ENCODE measurements around the gene FRYL. TPM values are rescaled to one million over a fixed set of nuclear protein-coding genes. Genes with fewer than 3 reads are reported as not detected.
"Not testable (repeated sequence)": the region's sequence is repeated elsewhere in the genome, so short reads cannot be mapped to it uniquely, and the experiment has no call there.

The FRYL gene
- polyA plus RNA-seq, 6 donors from 2014 or later, result 24.4 to 49.5 (median 37.9) TPM

DNA sequence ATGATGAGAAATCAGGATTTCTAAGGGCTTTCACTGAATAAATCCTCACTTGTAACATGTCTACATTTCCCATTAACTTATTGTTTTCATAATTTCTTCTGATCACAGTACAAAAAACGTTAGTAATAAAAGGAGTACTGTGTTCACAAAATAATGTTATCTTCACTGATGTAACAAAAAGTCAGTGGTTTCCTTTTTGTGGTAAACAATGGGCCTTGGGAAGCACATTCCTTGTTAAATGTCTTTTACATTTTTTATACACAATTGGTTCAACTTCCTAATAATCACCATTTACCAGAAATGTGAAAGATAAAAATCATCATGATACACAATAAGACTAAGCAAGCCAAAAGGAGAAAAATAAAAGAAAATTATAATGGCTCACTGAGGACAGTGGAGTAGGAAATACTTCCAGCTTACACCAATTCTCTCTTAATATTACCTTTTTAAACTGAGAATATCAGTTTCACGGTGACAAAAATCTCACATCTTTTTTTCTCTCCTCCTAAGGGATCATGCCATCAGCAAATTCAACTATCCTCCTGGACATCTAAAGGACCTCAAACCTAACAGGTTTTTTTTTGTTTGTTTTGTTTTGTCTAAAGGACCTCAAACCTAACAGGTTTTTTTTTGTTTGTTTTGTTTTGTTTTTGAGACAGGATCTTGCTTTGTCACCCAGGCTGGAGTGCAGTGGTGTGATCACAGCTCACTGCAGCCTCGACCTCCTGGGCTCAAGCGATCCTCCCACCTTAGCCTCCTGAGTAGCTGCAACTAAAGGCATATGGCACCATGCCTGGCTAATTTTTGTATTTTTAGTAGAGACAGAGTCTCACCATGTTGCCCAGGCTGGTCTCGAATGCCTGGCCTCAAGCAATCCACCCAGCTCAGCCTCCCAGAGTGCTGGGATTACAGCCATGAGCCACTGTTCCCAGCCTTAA lies 57.3 kb downstream of the FRYL start:
- peaks cover 0 to 5% (median 2%) of the 10 kb centered on the region in 7 donors for H3K9me3 Mint-ChIP-seq
- no peak overlapping the region for H3K4me3 Mint-ChIP-seq
- peak overlapping the region in 4 of 6 donors; percentile 8 to 79 (median 43) for H3K27ac Mint-ChIP-seq
- H3K4me1 Mint-ChIP-seq, result peaks cover 43 to 79% (median 67%) of the 10 kb centered on the region in 3 donors
- DNase-seq (no peak), ATAC-seq (ENCODE audit: low read depth in 2 of 2) (no peak)
- no peaks in the 10 kb centered on the region for H3K27me3 Mint-ChIP-seq
- H3K36me3 Mint-ChIP-seq, result peaks cover 6 to 8% of the 10 kb centered on the region in 2 donors

DNA sequence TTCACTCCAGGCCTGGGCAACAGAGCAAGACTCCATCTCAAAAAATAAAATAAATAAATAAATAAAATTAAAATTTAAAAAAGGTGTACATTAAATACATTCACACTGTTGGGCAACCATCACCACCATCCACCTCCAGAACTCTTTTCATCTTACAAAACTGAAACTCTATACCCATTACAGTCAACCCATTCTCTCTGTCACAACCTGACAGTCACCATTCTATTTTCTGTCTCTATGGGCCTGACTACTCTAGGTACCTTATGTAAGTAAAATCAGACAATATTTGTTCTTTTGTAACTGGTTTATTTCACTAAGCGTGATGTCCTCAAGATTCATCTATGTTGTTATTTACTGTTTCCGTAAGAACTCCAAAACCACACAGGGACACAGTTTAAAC lies 59.6 kb downstream of the FRYL start:
- DNase-seq (no peak), ATAC-seq (ENCODE audit: low read depth in 2 of 2) (no peak)
- Mint-ChIP-seq H3K4me1 (peaks cover 26 to 56% (median 45%) of the 10 kb centered on the region in 3 donors), H3K36me3 (peaks cover 6 to 8% of the 10 kb centered on the region in 2 donors), H3K4me3 (no peak overlapping the region), H3K27ac (peak overlapping the region in 3 of 6 donors; percentile 12 to 67 (median 39)), H3K9me3 (peaks cover 4 to 11% (median 7%) of the 10 kb centered on the region in 7 donors), H3K27me3 (no peaks in the 10 kb centered on the region)

DNA sequence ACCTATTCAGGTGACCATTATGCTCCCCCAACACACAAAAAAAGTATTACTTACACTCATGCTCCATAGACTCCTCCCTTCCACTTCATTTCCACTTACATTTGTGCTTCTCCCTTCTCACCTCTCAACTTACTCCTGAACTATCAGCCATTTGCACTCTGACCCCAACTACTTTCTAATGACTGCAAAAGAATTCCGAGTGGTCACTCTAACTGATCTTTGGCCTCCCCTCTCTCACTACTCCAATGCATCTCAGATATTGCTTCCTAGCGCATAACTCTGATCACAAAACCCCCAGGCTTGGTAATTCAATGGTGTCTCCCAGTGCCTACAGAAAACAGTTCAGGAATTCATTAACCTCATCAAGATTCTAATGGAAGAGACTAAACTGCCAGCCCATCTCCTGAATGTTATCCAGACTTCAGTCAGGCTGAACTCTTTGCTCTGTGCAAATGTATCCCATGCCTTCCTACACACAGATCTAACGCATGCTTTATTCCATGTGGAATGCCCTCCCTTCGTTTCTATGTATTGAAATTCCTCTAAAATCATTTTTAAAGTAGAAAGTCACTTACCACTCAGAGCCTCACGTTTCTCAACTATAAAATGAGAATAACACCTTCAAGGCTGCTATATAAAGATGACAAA lies 61.1 kb downstream of the FRYL start:
- peaks cover 21 to 44% (median 32%) of the 10 kb centered on the region in 3 donors for H3K4me1 Mint-ChIP-seq
- DNase-seq (no peak), ATAC-seq (ENCODE audit: low read depth in 2 of 2) (no peak)
- no peaks in the 10 kb centered on the region for H3K27me3 Mint-ChIP-seq
- H3K4me3 Mint-ChIP-seq, result no peak overlapping the region
- H3K36me3 Mint-ChIP-seq, result peaks cover 6 to 8% of the 10 kb centered on the region in 2 donors
- H3K27ac Mint-ChIP-seq, result peak overlapping the region in 3 of 6 donors; percentile 15 to 33 (median 28)
- H3K9me3 Mint-ChIP-seq, result peaks cover 4 to 11% (median 7%) of the 10 kb centered on the region in 7 donors

DNA sequence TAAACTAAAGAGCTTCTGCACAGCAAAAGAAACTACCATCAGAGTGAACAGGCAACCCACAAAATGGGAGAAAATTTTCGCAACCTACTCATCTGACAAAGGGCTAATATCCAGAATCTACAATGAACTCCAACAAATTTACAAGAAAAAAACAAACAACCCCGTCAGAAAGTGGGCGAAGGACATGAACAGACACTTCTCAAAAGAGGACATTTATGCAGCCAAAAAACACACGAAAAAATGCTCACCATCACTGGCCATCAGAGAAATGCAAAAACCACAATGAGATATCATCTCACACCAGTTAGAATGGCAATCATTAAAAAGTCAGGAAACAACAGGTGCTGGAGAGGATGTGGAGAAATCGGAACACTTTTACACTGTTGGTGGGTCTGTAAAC lies 63.8 kb downstream of the FRYL start:
- not testable (repeated sequence) for DNase-seq; H3K36me3 Mint-ChIP-seq; ATAC-seq (ENCODE audit: low read depth in 2 of 2); H3K27me3 Mint-ChIP-seq; H3K4me3 Mint-ChIP-seq; H3K27ac Mint-ChIP-seq
- peaks cover 4 to 20% (median 9%) of the 10 kb centered on the region in 7 donors for H3K9me3 Mint-ChIP-seq
- H3K4me1 Mint-ChIP-seq, result peaks cover 21 to 47% (median 25%) of the 10 kb centered on the region in 3 donors

DNA sequence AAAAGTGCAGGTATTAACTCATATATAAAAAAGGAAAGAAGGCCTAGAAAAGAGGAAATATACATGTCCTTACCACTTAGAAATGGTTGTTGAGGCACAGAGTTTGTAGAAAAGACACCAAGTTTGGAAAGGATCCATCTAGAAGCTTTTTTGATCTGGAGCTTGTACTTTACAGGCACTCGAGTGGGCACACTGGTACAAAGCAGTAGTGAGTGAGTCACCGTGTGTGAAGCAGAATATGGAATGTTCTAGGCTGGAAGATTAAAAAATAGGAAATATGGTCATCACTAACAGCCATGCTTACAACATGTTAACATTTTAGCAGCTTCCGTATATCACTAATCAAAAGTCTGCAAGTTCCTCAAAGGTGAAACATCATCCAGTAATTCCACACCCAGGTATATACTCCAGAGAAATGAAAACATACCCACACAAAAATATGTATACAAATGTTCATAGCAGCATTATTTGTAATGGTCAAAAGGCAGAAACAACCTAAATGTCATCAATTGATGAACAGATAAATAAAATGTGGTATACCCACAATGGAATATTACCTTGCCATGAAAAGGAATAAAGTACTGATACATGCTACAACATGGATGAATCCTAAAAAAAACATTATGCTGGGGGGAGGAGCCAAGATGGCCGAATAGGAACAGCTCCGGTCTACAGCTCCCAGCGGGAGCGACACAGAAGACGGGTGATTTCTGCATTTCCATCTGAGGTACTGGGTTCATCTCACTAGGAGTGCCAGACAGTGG lies 69.5 kb downstream of the FRYL start:
- H3K9me3 Mint-ChIP-seq, result peaks cover 0 to 14% (median 2%) of the 10 kb centered on the region in 7 donors
- no peak for ATAC-seq (ENCODE audit: low read depth in 2 of 2)
- H3K27me3 Mint-ChIP-seq, result no peaks in the 10 kb centered on the region
- DNase-seq, result no peak
- H3K4me3 Mint-ChIP-seq, result no peak overlapping the region
- H3K36me3 Mint-ChIP-seq, result peaks cover 13 to 24% of the 10 kb centered on the region in 2 donors
- H3K4me1 Mint-ChIP-seq, result peaks cover 12 to 22% (median 21%) of the 10 kb centered on the region in 3 donors
- peak overlapping the region in 3 of 6 donors; percentile 20 to 49 (median 20) for H3K27ac Mint-ChIP-seq

DNA sequence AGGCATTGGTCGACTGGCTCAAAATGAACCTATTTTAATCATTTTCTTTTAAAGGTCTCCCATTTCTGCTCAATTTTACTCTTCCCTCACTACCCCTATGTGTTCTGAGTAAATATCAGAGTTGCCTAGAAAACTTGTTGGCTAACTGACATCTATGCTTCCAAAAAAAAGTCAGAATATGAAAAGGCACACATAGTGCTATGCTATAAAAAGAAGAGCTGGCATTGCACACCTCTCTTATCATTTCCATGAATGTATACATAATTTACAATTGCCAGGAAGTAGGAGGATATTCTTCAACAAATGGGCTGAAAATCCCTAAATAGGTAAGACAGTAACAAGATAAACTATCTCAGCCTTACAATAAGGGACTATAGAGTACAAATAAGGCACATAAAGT lies 70.2 kb downstream of the FRYL start:
- peaks cover 13 to 24% of the 10 kb centered on the region in 2 donors for H3K36me3 Mint-ChIP-seq
- H3K27me3 Mint-ChIP-seq, result no peaks in the 10 kb centered on the region
- peaks cover 0 to 14% (median 2%) of the 10 kb centered on the region in 7 donors for H3K9me3 Mint-ChIP-seq
- ATAC-seq (ENCODE audit: low read depth in 2 of 2) (no peak), DNase-seq (no peak)
- no peak overlapping the region for H3K27ac Mint-ChIP-seq
- peaks cover 12 to 22% (median 21%) of the 10 kb centered on the region in 3 donors for H3K4me1 Mint-ChIP-seq
- no peak overlapping the region for H3K4me3 Mint-ChIP-seq

DNA sequence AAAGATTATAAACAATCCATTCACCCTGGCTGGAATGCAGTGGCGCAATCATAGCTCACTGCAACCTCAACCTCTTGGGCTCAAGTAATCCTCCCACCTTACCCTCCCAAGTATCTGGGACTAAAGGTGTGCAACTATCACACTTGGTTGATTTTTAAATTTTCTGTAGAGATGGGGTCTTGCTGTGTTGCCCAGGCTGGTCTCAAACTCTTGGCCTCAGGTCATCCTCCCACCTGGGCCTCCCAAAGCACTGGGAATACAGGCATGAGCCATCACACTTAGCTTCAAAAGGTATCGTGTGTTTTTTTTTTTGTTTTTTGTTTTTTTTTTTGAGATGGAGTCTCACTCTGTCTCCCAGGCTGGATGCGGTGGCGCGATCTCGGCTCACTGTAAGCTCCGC lies 71.5 kb downstream of the FRYL start:
- peaks cover 15 to 24% (median 20%) of the 10 kb centered on the region in 3 donors for H3K4me1 Mint-ChIP-seq
- no peak for ATAC-seq (ENCODE audit: low read depth in 2 of 2)
- no peak overlapping the region for H3K27ac Mint-ChIP-seq
- no peaks in the 10 kb centered on the region for H3K27me3 Mint-ChIP-seq
- peaks cover 0 to 12% (median 2%) of the 10 kb centered on the region in 7 donors for H3K9me3 Mint-ChIP-seq
- no peak for DNase-seq
- no peak overlapping the region for H3K4me3 Mint-ChIP-seq
- peaks cover 13 to 24% of the 10 kb centered on the region in 2 donors for H3K36me3 Mint-ChIP-seq

DNA sequence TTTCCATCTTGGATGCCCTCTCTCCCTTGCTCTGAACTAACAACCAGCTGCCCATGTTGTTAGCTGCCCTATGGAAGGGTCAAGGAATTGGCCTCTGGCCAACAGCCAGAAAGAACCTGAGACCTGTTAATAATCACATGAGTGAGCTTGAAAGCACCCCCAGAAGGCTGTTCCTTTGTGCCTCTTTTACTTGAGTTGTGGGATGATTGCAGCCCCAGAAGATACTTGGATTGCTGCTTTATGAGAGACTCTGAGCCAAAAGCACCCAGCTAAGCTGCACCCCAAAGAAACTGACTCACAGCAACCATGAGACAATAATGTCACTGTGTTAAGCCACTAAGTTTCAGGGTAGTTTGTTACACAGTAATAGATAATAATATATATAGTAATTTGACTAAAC lies 73.3 kb downstream of the FRYL start:
- Mint-ChIP-seq H3K9me3 (peaks cover 0 to 6% (median 0%) of the 10 kb centered on the region in 7 donors), H3K36me3 (peaks cover 13 to 30% of the 10 kb centered on the region in 2 donors), H3K27ac (no peak overlapping the region), H3K27me3 (no peaks in the 10 kb centered on the region), H3K4me1 (peaks cover 19 to 23% (median 21%) of the 10 kb centered on the region in 3 donors), H3K4me3 (no peak overlapping the region)
- ATAC-seq (ENCODE audit: low read depth in 2 of 2), result no peak
- no peak for DNase-seq

DNA sequence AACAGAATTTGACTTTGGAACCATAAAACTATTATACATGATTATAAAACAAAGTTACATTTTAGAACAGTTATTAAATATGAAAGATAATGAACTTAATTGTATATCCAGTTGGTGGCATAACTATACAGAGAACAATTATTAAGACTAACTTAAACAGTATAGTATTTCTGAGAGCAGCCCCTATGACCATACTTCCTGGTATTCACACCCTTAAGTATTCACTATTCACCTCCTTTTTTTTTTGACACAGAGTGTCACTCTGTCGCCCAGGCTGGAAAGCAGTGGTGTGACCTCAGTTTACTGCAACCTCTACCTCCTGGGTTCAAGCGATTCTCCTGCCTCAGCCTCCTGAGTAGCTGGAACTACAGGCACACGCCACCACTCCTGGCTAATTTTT lies 74.5 kb downstream of the FRYL start:
- H3K36me3 Mint-ChIP-seq, result peaks cover 13 to 25% of the 10 kb centered on the region in 2 donors
- no peaks in the 10 kb centered on the region for H3K27me3 Mint-ChIP-seq
- H3K4me1 Mint-ChIP-seq, result peaks cover 18 to 24% (median 19%) of the 10 kb centered on the region in 3 donors
- H3K27ac Mint-ChIP-seq, result peak overlapping the region in 1 of 6 donors; percentile 15
- no peak for ATAC-seq (ENCODE audit: low read depth in 2 of 2)
- peaks cover 0 to 3% (median 0%) of the 10 kb centered on the region in 7 donors for H3K9me3 Mint-ChIP-seq
- H3K4me3 Mint-ChIP-seq, result no peak overlapping the region
- DNase-seq, result no peak

DNA sequence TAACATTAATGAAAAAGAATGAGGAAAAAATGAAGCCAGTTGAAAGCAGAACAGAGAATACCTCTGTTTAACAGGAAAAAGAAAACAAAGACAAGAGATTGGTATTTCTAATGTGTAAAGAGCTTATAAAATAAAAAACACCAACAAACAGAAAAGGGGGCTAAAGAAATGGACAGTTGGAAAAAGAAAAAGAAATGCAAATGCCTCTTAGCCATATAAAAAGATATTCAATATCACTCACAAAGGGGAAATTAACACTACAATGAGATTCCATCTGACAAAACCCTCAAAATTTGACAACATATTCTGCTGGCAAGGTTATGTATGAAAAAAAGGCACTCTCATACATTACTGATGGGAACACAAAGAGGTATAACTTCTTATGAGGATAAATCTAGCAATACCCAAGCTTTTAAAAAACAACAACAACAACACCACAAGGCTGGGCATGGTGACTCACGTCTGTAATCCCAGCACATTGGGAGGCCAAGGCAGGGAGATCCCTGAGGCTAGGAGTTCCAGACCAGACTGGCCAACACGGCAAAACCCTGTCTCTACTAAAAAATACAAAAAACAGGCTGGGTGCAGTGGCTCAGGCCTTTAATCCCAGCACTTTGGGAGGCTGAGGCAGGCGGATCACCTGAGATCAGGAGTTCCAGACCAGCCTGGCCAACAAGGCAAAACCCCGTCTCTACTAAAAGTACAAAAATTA lies 75.8 kb downstream of the FRYL start:
- H3K27ac Mint-ChIP-seq, result peak overlapping the region in 3 of 6 donors; percentile 5 to 71 (median 36)
- peaks cover 12 to 16% of the 10 kb centered on the region in 2 donors for H3K36me3 Mint-ChIP-seq
- H3K4me3 Mint-ChIP-seq, result no peak overlapping the region
- DNase-seq, result no peak
- H3K9me3 Mint-ChIP-seq, result peaks cover 0 to 3% (median 0%) of the 10 kb centered on the region in 7 donors
- H3K27me3 Mint-ChIP-seq, result no peaks in the 10 kb centered on the region
- peaks cover 22 to 28% (median 25%) of the 10 kb centered on the region in 3 donors for H3K4me1 Mint-ChIP-seq
- no peak for ATAC-seq (ENCODE audit: low read depth in 2 of 2)

DNA sequence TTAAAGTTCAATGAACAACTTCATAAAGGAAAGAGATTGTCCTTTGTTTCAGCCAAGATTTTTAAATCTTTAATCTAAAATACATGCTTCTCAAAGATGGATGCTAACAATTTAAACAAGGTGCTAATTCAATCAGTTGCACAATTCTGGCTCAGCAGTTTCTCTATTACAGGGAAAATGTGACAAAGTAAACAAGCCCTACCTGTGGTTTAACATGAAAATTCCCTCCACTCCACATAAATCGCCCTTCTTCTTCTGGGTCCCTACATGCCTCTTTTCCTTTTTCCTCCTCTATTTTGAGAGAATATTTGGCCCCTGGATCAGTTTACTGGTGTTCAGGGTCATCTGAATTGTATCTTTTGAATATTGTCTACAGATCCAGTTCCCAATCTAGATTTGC lies 80.6 kb downstream of the FRYL start:
- H3K27ac Mint-ChIP-seq, result peak overlapping the region in 3 of 6 donors; percentile 3 to 80 (median 19)
- DNase-seq (no peak), ATAC-seq (ENCODE audit: low read depth in 2 of 2) (no peak)
- no peak overlapping the region for H3K4me3 Mint-ChIP-seq
- peaks cover 0 to 5% of the 10 kb centered on the region in 2 donors for H3K36me3 Mint-ChIP-seq
- H3K27me3 Mint-ChIP-seq, result no peaks in the 10 kb centered on the region
- peaks cover 38 to 58% (median 50%) of the 10 kb centered on the region in 3 donors for H3K4me1 Mint-ChIP-seq
- H3K9me3 Mint-ChIP-seq, result no peaks in the 10 kb centered on the region

Data from naive B cell (primary cell).